ENCODE results near the gene HAPSTR1. TPM values are rescaled to one million over a fixed set of nuclear protein-coding genes. Genes with fewer than 3 reads are reported as not detected.

HAPSTR1 gene
- total and polyA plus RNA-seq, 2 of the 13 experiments (the other 11 are each of a cell fraction or from before 2014, with no cell fraction given), result 25.2 to 83.2 TPM

DNA sequence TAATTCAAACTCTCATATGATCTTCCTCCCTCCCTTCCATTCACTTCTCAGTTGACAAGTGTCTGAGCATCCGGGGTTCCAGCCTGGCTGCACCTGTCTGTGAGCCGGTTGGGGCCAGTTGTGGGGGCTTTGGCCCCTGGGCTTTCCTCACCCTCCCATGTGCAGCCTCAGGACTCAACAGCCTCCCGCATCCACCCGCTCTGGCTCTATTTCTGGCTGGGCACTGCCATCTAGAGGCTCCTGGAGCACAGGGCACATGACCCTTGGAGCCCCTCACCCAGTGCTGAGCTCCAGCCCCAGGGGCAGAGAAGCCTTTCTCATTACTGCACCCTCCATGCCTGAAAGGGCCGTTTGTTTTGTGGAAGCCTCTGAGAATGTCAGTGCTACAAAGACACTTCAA, 43.3 kb downstream of the HAPSTR1 start (continued):
- no peak for TF ChIP-seq ZFP36L1 (CRISPR knock-in tag; IDR thresholded peaks at IDR 0.05)
- TF ChIP-seq, protein P1, sequence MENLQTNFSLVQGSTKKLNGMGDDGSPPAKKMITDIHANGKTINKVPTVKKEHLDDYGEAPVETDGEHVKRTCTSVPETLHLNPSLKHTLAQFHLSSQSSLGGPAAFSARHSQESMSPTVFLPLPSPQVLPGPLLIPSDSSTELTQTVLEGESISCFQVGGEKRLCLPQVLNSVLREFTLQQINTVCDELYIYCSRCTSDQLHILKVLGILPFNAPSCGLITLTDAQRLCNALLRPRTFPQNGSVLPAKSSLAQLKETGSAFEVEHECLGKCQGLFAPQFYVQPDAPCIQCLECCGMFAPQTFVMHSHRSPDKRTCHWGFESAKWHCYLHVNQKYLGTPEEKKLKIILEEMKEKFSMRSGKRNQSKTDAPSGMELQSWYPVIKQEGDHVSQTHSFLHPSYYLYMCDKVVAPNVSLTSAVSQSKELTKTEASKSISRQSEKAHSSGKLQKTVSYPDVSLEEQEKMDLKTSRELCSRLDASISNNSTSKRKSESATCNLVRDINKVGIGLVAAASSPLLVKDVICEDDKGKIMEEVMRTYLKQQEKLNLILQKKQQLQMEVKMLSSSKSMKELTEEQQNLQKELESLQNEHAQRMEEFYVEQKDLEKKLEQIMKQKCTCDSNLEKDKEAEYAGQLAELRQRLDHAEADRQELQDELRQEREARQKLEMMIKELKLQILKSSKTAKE (CRISPR knock-in tag; IDR thresholded peaks at IDR 0.05; ENCODE audit: borderline replicate concordance), result no peak
- TF ChIP-seq ASH2L (IDR thresholded peaks at IDR 0.05; ENCODE audit: insufficient read length, low read depth, low read length), result no peak
- peak; percentile 34; the same call in 1 of the 2 replicates for TF ChIP-seq YEATS2 (CRISPR knock-in tag; IDR thresholded peaks at IDR 0.05; ENCODE audit: borderline replicate concordance)
- TF ChIP-seq TBP (CRISPR knock-in tag; IDR thresholded peaks at IDR 0.05), result no peak
- TF ChIP-seq, protein P2, sequence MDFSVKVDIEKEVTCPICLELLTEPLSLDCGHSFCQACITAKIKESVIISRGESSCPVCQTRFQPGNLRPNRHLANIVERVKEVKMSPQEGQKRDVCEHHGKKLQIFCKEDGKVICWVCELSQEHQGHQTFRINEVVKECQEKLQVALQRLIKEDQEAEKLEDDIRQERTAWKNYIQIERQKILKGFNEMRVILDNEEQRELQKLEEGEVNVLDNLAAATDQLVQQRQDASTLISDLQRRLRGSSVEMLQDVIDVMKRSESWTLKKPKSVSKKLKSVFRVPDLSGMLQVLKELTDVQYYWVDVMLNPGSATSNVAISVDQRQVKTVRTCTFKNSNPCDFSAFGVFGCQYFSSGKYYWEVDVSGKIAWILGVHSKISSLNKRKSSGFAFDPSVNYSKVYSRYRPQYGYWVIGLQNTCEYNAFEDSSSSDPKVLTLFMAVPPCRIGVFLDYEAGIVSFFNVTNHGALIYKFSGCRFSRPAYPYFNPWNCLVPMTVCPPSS (IDR thresholded peaks at IDR 0.05), result no peak
- TF ChIP-seq FIP1L1 (IDR thresholded peaks at IDR 0.05; ENCODE audit: borderline replicate concordance, insufficient read depth, low read depth, low read length), result no peak
- no peak for TF ChIP-seq SNAI1 (CRISPR knock-in tag; IDR thresholded peaks at IDR 0.05; ENCODE audit: borderline replicate concordance)
- TF ChIP-seq NFKB2 (CRISPR knock-in tag; IDR thresholded peaks at IDR 0.05; ENCODE audit: borderline replicate concordance), result peak; percentile 55; the same call in 1 of the 2 replicates
- TF ChIP-seq, protein P3, sequence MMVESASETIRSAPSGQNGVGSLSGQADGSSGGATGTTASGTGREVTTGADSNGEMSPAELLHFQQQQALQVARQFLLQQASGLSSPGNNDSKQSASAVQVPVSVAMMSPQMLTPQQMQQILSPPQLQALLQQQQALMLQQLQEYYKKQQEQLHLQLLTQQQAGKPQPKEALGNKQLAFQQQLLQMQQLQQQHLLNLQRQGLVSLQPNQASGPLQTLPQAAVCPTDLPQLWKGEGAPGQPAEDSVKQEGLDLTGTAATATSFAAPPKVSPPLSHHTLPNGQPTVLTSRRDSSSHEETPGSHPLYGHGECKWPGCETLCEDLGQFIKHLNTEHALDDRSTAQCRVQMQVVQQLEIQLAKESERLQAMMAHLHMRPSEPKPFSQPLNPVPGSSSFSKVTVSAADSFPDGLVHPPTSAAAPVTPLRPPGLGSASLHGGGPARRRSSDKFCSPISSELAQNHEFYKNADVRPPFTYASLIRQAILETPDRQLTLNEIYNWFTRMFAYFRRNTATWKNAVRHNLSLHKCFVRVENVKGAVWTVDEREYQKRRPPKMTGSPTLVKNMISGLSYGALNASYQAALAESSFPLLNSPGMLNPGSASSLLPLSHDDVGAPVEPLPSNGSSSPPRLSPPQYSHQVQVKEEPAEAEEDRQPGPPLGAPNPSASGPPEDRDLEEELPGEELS (CRISPR knock-in tag; IDR thresholded peaks at IDR 0.05), result peak; percentile 43; the same call in 1 of the 2 replicates
- TF ChIP-seq, protein P4, sequence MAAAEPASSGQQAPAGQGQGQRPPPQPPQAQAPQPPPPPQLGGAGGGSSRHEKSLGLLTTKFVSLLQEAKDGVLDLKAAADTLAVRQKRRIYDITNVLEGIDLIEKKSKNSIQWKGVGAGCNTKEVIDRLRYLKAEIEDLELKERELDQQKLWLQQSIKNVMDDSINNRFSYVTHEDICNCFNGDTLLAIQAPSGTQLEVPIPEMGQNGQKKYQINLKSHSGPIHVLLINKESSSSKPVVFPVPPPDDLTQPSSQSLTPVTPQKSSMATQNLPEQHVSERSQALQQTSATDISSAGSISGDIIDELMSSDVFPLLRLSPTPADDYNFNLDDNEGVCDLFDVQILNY (CRISPR knock-in tag; conservative IDR thresholded peaks at IDR 0.05), result no peak
- TF ChIP-seq ZNF546 (CRISPR knock-in tag; conservative IDR thresholded peaks at IDR 0.05), result no peak
- no peak for TF ChIP-seq WIZ (CRISPR knock-in tag; IDR thresholded peaks at IDR 0.05)
- TF ChIP-seq KMT2A (CRISPR knock-in tag; IDR thresholded peaks at IDR 0.05), result no peak
- 0 out of 2 replicates have a peak, but pooled peaks have one; percentile 48 for TF ChIP-seq PITX1 (CRISPR knock-in tag; IDR thresholded peaks at IDR 0.05)
- no peak for TF ChIP-seq AGO1 (IDR thresholded peaks at IDR 0.05; ENCODE audit: low read depth, low read length, poor library complexity, severe bottlenecking)
- no peak for TF ChIP-seq ZNF3 (CRISPR knock-in tag; IDR thresholded peaks at IDR 0.05)
- peak; percentile 43; the same call in 1 of the 2 replicates for TF ChIP-seq MIER3 (CRISPR knock-in tag; IDR thresholded peaks at IDR 0.05; ENCODE audit: borderline replicate concordance)
- TF ChIP-seq RFX5 (IDR thresholded peaks at IDR 0.05; ENCODE audit: low read depth, low read length), result no peak
- 0 out of 2 replicates have a peak, but pooled peaks have one; percentile 68 for TF ChIP-seq ZNF232 (CRISPR knock-in tag; IDR thresholded peaks at IDR 0.05; ENCODE audit: borderline replicate concordance)
- TF ChIP-seq NFE2L1 (CRISPR knock-in tag; IDR thresholded peaks at IDR 0.05; ENCODE audit: borderline replicate concordance), result no peak
- TF ChIP-seq, protein P5, sequence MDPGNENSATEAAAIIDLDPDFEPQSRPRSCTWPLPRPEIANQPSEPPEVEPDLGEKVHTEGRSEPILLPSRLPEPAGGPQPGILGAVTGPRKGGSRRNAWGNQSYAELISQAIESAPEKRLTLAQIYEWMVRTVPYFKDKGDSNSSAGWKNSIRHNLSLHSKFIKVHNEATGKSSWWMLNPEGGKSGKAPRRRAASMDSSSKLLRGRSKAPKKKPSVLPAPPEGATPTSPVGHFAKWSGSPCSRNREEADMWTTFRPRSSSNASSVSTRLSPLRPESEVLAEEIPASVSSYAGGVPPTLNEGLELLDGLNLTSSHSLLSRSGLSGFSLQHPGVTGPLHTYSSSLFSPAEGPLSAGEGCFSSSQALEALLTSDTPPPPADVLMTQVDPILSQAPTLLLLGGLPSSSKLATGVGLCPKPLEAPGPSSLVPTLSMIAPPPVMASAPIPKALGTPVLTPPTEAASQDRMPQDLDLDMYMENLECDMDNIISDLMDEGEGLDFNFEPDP (CRISPR knock-in tag; conservative IDR thresholded peaks at IDR 0.05), result no peak
- TF ChIP-seq ZNF274 (CRISPR knock-in tag; IDR thresholded peaks at IDR 0.05), result peak; percentile 46; the same call in 1 of the 2 replicates
